ENCODE measurements around the gene PHF21A. TPM values are rescaled to one million over a fixed set of nuclear protein-coding genes. Genes with fewer than 3 reads are reported as not detected.

Gene PHF21A
- total and polyA plus RNA-seq, 2 donors: 15.2 to 25.9 TPM

DNA sequence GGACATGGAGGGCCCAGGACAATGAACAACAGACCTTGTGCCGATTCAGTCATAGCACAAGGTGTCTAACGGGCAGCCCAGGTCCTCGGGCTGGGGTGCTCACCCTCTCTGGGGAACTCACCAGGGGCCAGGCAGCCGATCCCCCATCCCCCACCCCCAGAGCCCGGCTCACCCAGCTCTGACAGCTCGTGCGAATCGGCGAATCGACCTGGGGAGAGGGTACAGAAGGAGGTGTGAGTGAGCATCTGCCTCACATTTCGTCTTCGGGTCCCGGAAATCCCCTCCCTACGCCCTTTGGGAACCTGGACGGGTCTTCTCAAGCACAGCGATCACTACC, 204.0 kb downstream of the PHF21A start:
- Histone ChIP-seq H3K36me3 (ENCODE audit: control insufficient read depth in 2 of 2, insufficient read depth in 2 of 2, low read length in 1 of 2) (peaks cover 28 to 35% of the 10 kb centered on the region in 2 donors), H3K4me1 (ENCODE audit: control insufficient read depth in 2 of 2, insufficient read depth in 2 of 2, low read length in 2 of 2) (peaks cover 9 to 25% of the 10 kb centered on the region in 2 donors), H3K4me3 (ENCODE audit: low read length in 2 of 2) (peak overlapping the region; percentile 83 to 88), H3K27ac (ENCODE audit: low read depth in 1 of 2, low read length in 1 of 2) (peak overlapping the region; percentile 94 to 98), H3K27me3 (ENCODE audit: control insufficient read depth in 2 of 2, insufficient read depth in 1 of 2, low read length in 1 of 2) (peaks cover 18 to 36% of the 10 kb centered on the region in 2 donors), H3K9me3 (ENCODE audit: control insufficient read depth in 2 of 2, insufficient read depth in 1 of 2, low read length in 1 of 2) (peaks cover 0 to 7% of the 10 kb centered on the region in 2 donors)
- WGBS: 7% methylated on average over 16 of the region's 16 CpGs
- DNase-seq (ENCODE audit: low read depth in 6 of 9, low spot score in 9 of 9): peak in 1 of 9 donors; percentile 24

DNA sequence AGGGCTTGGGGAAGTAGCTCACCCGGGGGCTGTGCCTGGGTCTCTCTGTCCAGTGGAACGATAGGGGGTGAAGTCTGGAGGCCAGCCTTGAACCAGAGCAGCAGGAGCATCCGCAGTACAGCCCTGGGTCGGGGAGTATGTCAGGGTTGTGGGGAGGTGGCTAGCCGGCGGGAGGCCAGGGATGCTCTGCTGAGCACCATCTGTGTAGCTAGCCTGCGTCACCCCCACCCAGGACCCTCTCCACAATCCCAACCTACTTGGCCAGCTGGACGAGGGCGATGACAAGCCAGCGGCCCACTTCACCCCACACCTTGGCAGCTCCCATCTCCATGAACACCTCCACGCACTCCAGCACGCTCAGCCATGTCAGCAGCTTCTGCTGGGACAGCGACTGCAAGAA, 205.8 kb downstream of the PHF21A start:
- H3K36me3 ChIP-seq (ENCODE audit: control insufficient read depth in 2 of 2, insufficient read depth in 2 of 2, low read length in 1 of 2): peaks cover 41 to 52% of the 10 kb centered on the region in 2 donors
- peaks cover 2 to 18% of the 10 kb centered on the region in 2 donors for H3K27me3 ChIP-seq (ENCODE audit: control insufficient read depth in 2 of 2, insufficient read depth in 1 of 2, low read length in 1 of 2)
- H3K27ac ChIP-seq (ENCODE audit: low read depth in 1 of 2, low read length in 1 of 2): no peak overlapping the region
- H3K4me3 ChIP-seq (ENCODE audit: low read length in 2 of 2): no peak overlapping the region
- DNase-seq (ENCODE audit: low read depth in 6 of 9, low spot score in 9 of 9): no peak
- peaks cover 9 to 22% of the 10 kb centered on the region in 2 donors for H3K4me1 ChIP-seq (ENCODE audit: control insufficient read depth in 2 of 2, insufficient read depth in 2 of 2, low read length in 2 of 2)
- no peaks in the 10 kb centered on the region for H3K9me3 ChIP-seq (ENCODE audit: control insufficient read depth in 2 of 2, insufficient read depth in 1 of 2, low read length in 1 of 2)
- WGBS: 91% methylated on average over 13 of the region's 13 CpGs

DNA sequence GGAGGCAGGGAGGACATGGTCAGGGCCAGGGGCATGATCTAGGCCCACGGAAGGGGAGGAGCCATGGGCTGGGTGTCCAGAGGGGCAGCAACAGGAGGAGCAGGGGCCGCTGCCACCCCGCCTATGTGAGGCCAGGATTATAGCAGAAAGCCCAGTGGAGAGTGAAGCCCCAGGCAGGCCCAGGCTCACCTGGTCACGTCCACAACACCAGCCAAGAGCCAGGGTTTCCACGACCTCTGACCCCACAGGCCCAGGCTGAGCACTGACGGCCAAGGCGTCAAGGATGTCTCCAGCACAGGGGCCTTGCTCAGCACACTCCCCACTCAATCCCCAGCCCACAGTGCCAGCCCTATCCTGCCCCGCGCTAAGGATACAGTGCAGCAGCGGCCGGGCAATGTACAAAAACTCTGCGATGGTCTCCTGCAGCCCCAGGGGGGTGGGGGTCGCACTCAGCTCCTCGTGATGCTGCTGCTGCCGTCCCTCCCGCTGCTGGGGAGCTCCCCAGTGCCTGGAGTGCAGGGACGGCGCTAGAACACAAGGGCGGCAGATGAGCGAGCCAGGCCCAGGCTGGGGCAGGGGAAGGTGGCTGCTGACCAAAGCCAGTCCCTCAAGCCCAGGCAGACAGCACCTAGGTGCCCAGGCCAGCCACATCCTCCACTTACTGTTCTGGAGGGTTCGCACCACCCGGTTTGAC, 207.2 kb downstream of the PHF21A start:
- Histone ChIP-seq H3K36me3 (ENCODE audit: control insufficient read depth in 2 of 2, insufficient read depth in 2 of 2, low read length in 1 of 2) (peaks cover 53 to 66% of the 10 kb centered on the region in 2 donors), H3K27ac (ENCODE audit: low read depth in 1 of 2, low read length in 1 of 2) (no peak overlapping the region), H3K27me3 (ENCODE audit: control insufficient read depth in 2 of 2, insufficient read depth in 1 of 2, low read length in 1 of 2) (peaks cover 0 to 6% of the 10 kb centered on the region in 2 donors), H3K4me3 (ENCODE audit: low read length in 2 of 2) (no peak overlapping the region), H3K4me1 (ENCODE audit: control insufficient read depth in 2 of 2, insufficient read depth in 2 of 2, low read length in 2 of 2) (peaks cover 9 to 21% of the 10 kb centered on the region in 2 donors), H3K9me3 (ENCODE audit: control insufficient read depth in 2 of 2, insufficient read depth in 1 of 2, low read length in 1 of 2) (no peaks in the 10 kb centered on the region)
- DNase-seq (ENCODE audit: low read depth in 6 of 9, low spot score in 9 of 9): no peak
- WGBS: 96% methylated on average over 22 of the region's 22 CpGs

DNA sequence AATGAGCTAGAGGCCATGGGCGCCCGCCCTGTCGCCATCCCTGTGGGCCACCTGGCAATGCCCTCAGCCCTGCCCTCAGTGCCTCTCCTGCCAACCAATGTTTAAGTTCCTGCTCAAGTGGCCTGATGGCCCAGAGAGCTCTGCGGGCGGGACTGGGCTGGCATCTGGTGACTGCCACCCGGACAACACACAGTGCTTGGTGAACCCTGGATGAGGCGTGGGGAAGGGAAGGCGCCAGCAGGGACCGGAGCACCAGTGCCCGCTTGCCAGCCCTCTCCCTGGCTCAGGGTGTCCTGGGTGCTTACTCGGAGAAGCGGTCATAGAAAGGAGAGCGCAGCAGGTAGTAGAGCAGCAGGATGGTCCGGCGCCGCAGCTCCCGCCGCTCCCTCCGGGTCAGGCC, 207.7 kb downstream of the PHF21A start:
- 98% methylated on average over 19 of the region's 19 CpGs for WGBS
- H3K4me1 ChIP-seq (ENCODE audit: control insufficient read depth in 2 of 2, insufficient read depth in 2 of 2, low read length in 2 of 2): peaks cover 5 to 15% of the 10 kb centered on the region in 2 donors
- no peak overlapping the region for H3K27ac ChIP-seq (ENCODE audit: low read depth in 1 of 2, low read length in 1 of 2)
- no peak for DNase-seq (ENCODE audit: low read depth in 6 of 9, low spot score in 9 of 9)
- H3K9me3 ChIP-seq (ENCODE audit: control insufficient read depth in 2 of 2, insufficient read depth in 1 of 2, low read length in 1 of 2): no peaks in the 10 kb centered on the region
- H3K4me3 ChIP-seq (ENCODE audit: low read length in 2 of 2): no peak overlapping the region
- peaks cover 0 to 1% of the 10 kb centered on the region in 2 donors for H3K27me3 ChIP-seq (ENCODE audit: control insufficient read depth in 2 of 2, insufficient read depth in 1 of 2, low read length in 1 of 2)
- H3K36me3 ChIP-seq (ENCODE audit: control insufficient read depth in 2 of 2, insufficient read depth in 2 of 2, low read length in 1 of 2): peaks cover 53 to 72% of the 10 kb centered on the region in 2 donors

DNA sequence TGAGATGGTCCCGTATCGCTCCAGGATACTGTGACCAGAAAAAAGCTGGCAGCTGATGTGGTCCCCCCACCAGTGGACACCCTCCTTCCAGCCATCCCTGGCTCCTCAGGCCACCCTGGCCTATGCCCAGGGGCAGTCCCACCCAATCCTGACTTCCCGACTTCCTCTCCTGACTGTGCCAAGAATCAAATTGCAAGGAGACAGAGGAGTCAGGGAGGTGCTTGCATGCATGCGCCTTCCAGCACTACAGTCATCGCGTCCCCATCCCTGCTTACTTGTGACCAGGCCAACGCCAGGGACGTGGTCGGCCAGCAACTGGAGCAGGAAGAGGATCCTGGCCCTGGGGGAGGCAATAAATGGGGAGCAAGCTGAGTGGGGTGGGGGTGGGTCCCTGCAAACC, 210.6 kb downstream of the PHF21A start:
- WGBS: 98% methylated on average over 9 of the region's 9 CpGs
- H3K27me3 ChIP-seq (ENCODE audit: control insufficient read depth in 2 of 2, insufficient read depth in 1 of 2, low read length in 1 of 2): no peaks in the 10 kb centered on the region
- no peak overlapping the region for H3K4me3 ChIP-seq (ENCODE audit: low read length in 2 of 2)
- peaks cover 53 to 67% of the 10 kb centered on the region in 2 donors for H3K36me3 ChIP-seq (ENCODE audit: control insufficient read depth in 2 of 2, insufficient read depth in 2 of 2, low read length in 1 of 2)
- H3K27ac ChIP-seq (ENCODE audit: low read depth in 1 of 2, low read length in 1 of 2): no peak overlapping the region
- H3K9me3 ChIP-seq (ENCODE audit: control insufficient read depth in 2 of 2, insufficient read depth in 1 of 2, low read length in 1 of 2): no peaks in the 10 kb centered on the region
- no peak for DNase-seq (ENCODE audit: low read depth in 6 of 9, low spot score in 9 of 9)
- no peaks in the 10 kb centered on the region for H3K4me1 ChIP-seq (ENCODE audit: control insufficient read depth in 2 of 2, insufficient read depth in 2 of 2, low read length in 2 of 2)

DNA sequence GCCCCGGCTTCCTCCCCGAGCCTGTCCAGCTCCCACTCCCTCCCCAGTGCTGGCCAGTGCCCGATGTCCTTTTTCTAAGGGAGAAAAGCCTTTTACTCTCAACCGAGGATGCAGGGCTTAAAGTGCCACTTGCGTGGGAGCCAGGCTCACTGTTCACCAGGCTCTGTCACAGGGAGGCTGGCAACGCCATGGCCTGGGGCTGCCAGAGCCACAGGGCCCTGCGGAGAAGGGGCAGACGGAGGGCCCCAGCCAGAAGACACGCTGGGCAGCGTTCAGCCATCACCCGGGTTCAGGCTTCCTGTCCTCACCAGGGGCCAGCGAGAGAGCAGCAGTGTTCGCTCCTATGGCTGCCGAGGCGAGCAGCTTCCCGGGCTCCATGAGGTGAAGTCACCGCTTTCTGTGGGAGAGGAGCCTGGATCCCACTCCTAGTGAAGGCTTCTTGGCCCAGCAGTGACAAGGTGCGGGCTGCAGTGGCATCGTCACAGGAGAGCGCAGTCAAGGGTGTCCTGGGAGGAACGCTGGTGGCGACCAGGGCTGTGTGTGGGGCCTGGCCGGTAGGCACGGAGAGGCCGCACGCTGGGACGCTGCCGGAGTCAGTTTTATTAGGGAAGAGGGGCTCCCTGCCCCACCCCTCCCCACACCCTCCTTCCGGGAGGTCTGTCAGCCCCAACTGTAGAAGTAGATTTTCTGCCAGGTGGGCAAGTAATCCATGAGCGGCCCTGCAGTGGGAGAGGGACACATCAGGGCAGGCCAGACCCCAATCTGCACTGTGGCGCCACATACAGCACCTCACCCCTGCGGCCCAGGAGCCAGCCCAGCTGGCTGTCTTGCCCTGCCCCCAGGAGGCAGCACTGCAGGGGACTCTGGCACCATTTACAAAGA, 211.4 kb downstream of the PHF21A start:
- H3K4me3 ChIP-seq (ENCODE audit: low read length in 2 of 2): no peak overlapping the region
- H3K36me3 ChIP-seq (ENCODE audit: control insufficient read depth in 2 of 2, insufficient read depth in 2 of 2, low read length in 1 of 2): peaks cover 46 to 59% of the 10 kb centered on the region in 2 donors
- no peak for DNase-seq (ENCODE audit: low read depth in 6 of 9, low spot score in 9 of 9)
- 93% methylated on average over 32 of the region's 32 CpGs for WGBS
- H3K27ac ChIP-seq (ENCODE audit: low read depth in 1 of 2, low read length in 1 of 2): no peak overlapping the region
- no peaks in the 10 kb centered on the region for H3K4me1 ChIP-seq (ENCODE audit: control insufficient read depth in 2 of 2, insufficient read depth in 2 of 2, low read length in 2 of 2)
- H3K9me3 ChIP-seq (ENCODE audit: control insufficient read depth in 2 of 2, insufficient read depth in 1 of 2, low read length in 1 of 2): no peaks in the 10 kb centered on the region
- no peaks in the 10 kb centered on the region for H3K27me3 ChIP-seq (ENCODE audit: control insufficient read depth in 2 of 2, insufficient read depth in 1 of 2, low read length in 1 of 2)

DNA sequence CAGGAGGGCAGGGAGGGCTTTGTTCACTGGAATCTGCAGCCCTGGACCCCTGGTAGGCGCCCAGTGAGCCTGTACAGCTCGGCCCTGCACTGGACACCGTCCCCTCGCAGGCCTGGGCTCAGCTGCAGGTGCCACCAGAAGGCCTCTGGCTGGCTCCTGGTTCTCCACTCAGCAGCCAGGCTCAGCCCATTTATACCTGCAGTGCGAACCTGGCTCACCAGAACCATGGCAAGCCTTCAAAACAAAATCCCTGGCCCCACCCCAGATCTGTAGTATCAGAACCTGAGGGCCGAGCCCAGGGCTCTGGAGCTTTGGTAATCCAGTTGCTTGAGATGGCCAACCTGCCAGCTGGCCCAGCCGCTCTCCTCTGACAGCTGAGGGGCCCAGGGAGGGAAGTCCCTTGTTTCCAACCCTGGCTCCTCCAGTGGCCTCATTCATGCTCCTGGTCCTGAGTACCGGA, 213.3 kb downstream of the PHF21A start:
- DNase-seq (ENCODE audit: low read depth in 6 of 9, low spot score in 9 of 9): no peak
- H3K27me3 ChIP-seq (ENCODE audit: control insufficient read depth in 2 of 2, insufficient read depth in 1 of 2, low read length in 1 of 2): peaks cover under 1 to 3% of the 10 kb centered on the region in 2 donors
- H3K9me3 ChIP-seq (ENCODE audit: control insufficient read depth in 2 of 2, insufficient read depth in 1 of 2, low read length in 1 of 2): no peaks in the 10 kb centered on the region
- H3K36me3 ChIP-seq (ENCODE audit: control insufficient read depth in 2 of 2, insufficient read depth in 2 of 2, low read length in 1 of 2): peaks cover 27 to 41% of the 10 kb centered on the region in 2 donors
- 93% methylated on average over 8 of the region's 8 CpGs for WGBS
- no peak overlapping the region for H3K4me3 ChIP-seq (ENCODE audit: low read length in 2 of 2)
- no peak overlapping the region for H3K27ac ChIP-seq (ENCODE audit: low read depth in 1 of 2, low read length in 1 of 2)
- no peaks in the 10 kb centered on the region for H3K4me1 ChIP-seq (ENCODE audit: control insufficient read depth in 2 of 2, insufficient read depth in 2 of 2, low read length in 2 of 2)

DNA sequence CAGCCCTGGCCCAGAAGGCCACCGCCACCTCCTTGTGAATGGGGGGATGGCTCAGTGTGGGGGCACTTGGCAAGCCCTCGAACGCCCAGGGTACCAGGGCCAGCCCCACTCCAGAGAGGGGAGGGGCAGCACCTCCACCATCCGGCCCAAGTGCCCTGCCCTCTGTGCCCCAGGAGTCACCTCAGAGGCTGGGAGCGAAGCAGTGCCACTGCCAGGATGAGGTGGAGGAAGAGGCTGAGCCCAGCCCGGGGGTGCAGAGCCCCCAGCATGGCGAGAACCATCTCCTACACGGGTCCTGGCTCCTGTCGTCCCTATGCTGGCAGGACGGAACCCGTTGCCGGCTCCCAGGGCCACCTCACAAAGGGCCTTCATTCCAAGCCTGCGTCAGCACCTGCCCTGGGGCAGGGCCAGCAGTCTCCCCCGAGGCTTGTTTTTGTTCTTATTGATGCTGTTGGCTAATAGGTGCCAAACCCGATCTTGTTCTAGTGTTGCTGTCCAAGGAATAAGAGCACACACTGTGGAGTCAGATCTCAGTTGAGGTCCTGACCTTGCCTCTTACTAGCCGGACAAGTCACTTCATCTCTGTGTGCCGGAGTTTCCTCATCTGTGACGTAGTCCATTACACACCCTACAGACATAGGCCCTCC, 214.2 kb downstream of the PHF21A start, which contains the start of gene FREY1:
Gene FREY1 (minus strand): TSS at position 307 of the 647 bp plus-strand sequence. CDS start 26 bp downstream, at position 281.
- Histone ChIP-seq H3K27me3 (ENCODE audit: control insufficient read depth in 2 of 2, insufficient read depth in 1 of 2, low read length in 1 of 2) (peaks cover 2 to 12% of the 10 kb centered on the region in 2 donors), H3K36me3 (ENCODE audit: control insufficient read depth in 2 of 2, insufficient read depth in 2 of 2, low read length in 1 of 2) (peaks cover 24 to 36% of the 10 kb centered on the region in 2 donors), H3K9me3 (ENCODE audit: control insufficient read depth in 2 of 2, insufficient read depth in 1 of 2, low read length in 1 of 2) (no peaks in the 10 kb centered on the region), H3K27ac (ENCODE audit: low read depth in 1 of 2, low read length in 1 of 2) (no peak within 1 kb of the TSS), H3K4me3 (ENCODE audit: low read length in 2 of 2) (no peak within 1 kb of the TSS), H3K4me1 (ENCODE audit: control insufficient read depth in 2 of 2, insufficient read depth in 2 of 2, low read length in 2 of 2) (no peaks in the 10 kb centered on the region)
- DNase-seq (ENCODE audit: low read depth in 6 of 9, low spot score in 9 of 9): no peak
- WGBS: 86% methylated on average over 18 of the region's 18 CpGs
